Testis (tissue), 3 donors: ENCODE measurements around the gene ACER1. TPM values are rescaled to one million over a fixed set of nuclear protein-coding genes. Genes with fewer than 3 reads are reported as not detected.
A peak's percentile ranks its signal among the peaks of the same experiment; 100 is the strongest.

Experiments used
- DNase-seq: peaks from one replicate; pipeline ENCODE4 v3.0.0-alpha.2; 2019
- H3K27ac ChIP-seq, 2 donors: fragments of 200-600 bp; sonication (generic); one replicate each; pipeline ENCODE4 v1.5.1; 2019
- H3K27me3 ChIP-seq: fragments of 200-600 bp; sonication (generic); one replicate; pipeline ENCODE4 v1.5.1; 2019
- H3K36me3 ChIP-seq: fragments of 200-600 bp; sonication (generic); one replicate; pipeline ENCODE4 v1.5.1; 2017; ENCODE audit warnings: low read depth; ENCODE audit errors: missing control alignments
- H3K4me1 ChIP-seq: fragments of 200-600 bp; sonication (generic); one replicate; pipeline ENCODE4 v1.5.1; 2019
- H3K4me3 ChIP-seq, 2 donors: fragments of 200-600 bp; sonication (generic); one replicate each; pipeline ENCODE4 v1.5.1; 2017 to 2019
- H3K9me3 ChIP-seq: fragments of 200-600 bp; sonication (generic); one replicate; pipeline ENCODE4 v1.5.1; 2017
- POLR2A ChIP-seq: fragments of 450-650 bp; IDR thresholded peaks from one replicate; pipeline ENCODE4 v1.6.1; 2017; ENCODE audit warnings: antibody characterized with exemption, mild to moderate bottlenecking, moderate library complexity
- WGBS, 2 donors: methylation state at CpG; one replicate each; pipeline ENCODE4 v1.1.5; 2018; 5-methylcytosine and 5-hydroxymethylcytosine counted together
- intact Hi-C: fragments of 100-400 bp; cut with DNase I; formaldehyde crosslinking; loops from one replicate; pipeline ENCODE4 v1.15.1; 2023; ENCODE audit warnings: low total_unique reads
- polyA plus RNA-seq: library from polyadenylated mRNA; stranded (reverse); fragments of 350-450 nt; fragmentation: Illumina TruSeq; extraction: RNeasy Lipid Tissue Mini Kit (QIAGEN cat#74804); gene quantifications from one replicate; pipeline ENCODE4 v1.2.3, GENCODE V29; 2014; ENCODE audit warnings: low read depth, low replicate concordance; ENCODE audit not compliant: insufficient read depth
- total RNA-seq, 2 donors: library from RNA; depleted of rRNA; stranded (reverse); fragments of >200 nt; gene quantifications; one replicate each; pipeline ENCODE4 v1.2.3, GENCODE V29; 2016
- TF ChIP-seq, protein P1 (sequence below), 3 experiments: fragments of 450-650 bp in 2 of 3; fragments of 200-600 bp in 1 of 3; sonication (generic) in 1 of 3; IDR thresholded peaks; one replicate each; pipeline ENCODE4 v1.5.1; 2016 to 2019; ENCODE audit warnings: antibody characterized with exemption in 3 of 3, mild to moderate bottlenecking in 2 of 3, moderate library complexity in 1 of 3

The ACER1 gene
- total and polyA plus RNA-seq, 3 donors from 2014 or later: 0.39 to 1.0 (median 0.99) TPM

DNA sequence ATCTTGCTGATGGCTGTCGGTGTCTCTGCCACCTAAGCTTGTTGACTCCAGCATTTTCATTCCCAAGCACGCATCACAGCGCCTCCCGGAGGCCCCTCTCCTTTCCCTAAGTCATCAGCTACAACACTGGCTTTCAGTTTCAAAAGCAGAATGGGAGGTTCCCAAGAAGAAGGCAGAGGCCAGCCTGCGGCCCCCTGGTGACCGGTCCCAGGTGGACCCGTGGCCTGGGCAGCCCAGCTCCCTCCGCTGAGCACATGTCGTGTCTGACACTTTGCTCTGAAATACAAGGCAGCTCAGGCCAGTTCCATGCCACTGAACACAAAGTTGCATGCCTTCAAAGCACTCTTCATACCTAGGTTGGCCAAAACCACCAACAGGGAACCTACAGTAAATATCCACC is 62.2 kb downstream of the ACER1 start:
- Histone ChIP-seq H3K9me3 (no peaks in the 10 kb centered on the region), H3K4me1 (peaks cover 39% of the 10 kb centered on the region), H3K4me3 (no peak overlapping the region), H3K36me3 (no peaks in the 10 kb centered on the region), H3K27ac (peak overlapping the region in 1 of 2 donors; percentile 80), H3K27me3 (no peaks in the 10 kb centered on the region)
- 56 to 91% methylated on average over 4 to 9 of the region's 9 CpGs for WGBS, 2 donors
- DNase-seq: no peak
- intact Hi-C loops: no loop called here
- TF ChIP-seq, protein P1, sequence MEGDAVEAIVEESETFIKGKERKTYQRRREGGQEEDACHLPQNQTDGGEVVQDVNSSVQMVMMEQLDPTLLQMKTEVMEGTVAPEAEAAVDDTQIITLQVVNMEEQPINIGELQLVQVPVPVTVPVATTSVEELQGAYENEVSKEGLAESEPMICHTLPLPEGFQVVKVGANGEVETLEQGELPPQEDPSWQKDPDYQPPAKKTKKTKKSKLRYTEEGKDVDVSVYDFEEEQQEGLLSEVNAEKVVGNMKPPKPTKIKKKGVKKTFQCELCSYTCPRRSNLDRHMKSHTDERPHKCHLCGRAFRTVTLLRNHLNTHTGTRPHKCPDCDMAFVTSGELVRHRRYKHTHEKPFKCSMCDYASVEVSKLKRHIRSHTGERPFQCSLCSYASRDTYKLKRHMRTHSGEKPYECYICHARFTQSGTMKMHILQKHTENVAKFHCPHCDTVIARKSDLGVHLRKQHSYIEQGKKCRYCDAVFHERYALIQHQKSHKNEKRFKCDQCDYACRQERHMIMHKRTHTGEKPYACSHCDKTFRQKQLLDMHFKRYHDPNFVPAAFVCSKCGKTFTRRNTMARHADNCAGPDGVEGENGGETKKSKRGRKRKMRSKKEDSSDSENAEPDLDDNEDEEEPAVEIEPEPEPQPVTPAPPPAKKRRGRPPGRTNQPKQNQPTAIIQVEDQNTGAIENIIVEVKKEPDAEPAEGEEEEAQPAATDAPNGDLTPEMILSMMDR (IDR thresholded peaks at IDR 0.05): no peak
- TF ChIP-seq POLR2A: no peak

DNA sequence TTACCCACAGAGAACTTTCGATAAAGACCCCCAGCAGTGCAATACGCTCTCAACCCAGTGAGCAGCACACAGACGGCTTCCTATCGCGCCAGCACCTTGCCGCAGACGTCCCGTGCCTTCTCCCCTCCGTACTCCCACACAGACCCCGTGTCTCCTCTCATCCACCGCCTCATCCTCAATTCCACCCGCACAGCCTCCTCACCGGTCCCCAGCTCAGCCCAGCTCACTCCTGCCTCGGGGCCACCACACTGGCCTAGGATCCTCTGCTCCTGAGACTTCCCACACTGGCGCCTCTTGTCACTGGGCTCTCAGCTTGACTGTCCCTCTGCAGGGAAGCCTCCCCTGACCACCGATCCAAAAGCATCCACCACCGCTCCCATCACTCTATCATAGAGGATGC is 62.6 kb downstream of the ACER1 start:
- TF ChIP-seq, protein P1 (IDR thresholded peaks at IDR 0.05): no peak
- TF ChIP-seq POLR2A: no peak
- no peaks in the 10 kb centered on the region for H3K36me3 ChIP-seq
- no peak overlapping the region for H3K27ac ChIP-seq
- H3K4me1 ChIP-seq: peaks cover 39% of the 10 kb centered on the region
- WGBS, 2 donors: 90 to 91% methylated on average over 17 of the region's 17 CpGs
- no peaks in the 10 kb centered on the region for H3K9me3 ChIP-seq
- DNase-seq: no peak
- intact Hi-C loops: no loop called here
- no peak overlapping the region for H3K4me3 ChIP-seq
- H3K27me3 ChIP-seq: no peaks in the 10 kb centered on the region

DNA sequence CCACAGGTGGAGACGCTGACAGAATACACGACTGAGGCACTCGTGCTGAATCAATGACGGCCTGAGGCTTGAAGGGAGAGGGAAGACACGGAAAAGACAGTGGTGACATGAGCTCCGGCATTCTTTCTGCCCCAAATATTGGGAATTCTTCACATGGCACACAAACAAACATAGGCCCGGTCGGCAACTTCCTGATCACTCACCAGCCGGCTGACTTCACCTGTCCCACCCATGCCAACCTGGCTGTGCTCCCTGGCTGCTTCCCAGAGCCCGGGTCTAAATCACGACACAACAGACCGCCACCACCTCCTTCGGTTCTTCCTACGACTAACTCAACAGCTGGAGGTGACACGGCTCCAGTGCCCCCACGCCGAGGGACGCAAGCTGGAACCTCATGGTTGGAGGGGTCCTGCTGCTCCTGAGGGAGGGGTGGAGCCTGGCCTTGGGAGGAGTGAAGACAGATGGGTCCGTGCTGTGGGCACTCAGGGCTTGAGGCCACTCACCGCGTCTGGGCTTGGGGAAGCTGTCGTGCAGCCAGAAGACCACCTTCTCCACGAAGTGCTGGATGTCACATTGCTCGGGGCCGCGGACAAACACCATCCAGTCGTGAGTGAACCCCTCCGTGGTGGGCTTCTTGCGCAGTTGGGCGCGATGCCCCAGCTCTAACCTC is 63.2 kb downstream of the ACER1 start:
- Histone ChIP-seq H3K9me3 (no peaks in the 10 kb centered on the region), H3K36me3 (no peaks in the 10 kb centered on the region), H3K4me1 (peaks cover 39% of the 10 kb centered on the region), H3K4me3 (no peak overlapping the region), H3K27me3 (no peaks in the 10 kb centered on the region), H3K27ac (no peak overlapping the region)
- no peak for DNase-seq
- TF ChIP-seq, protein P1 (IDR thresholded peaks at IDR 0.05): no peak
- no peak for TF ChIP-seq POLR2A
- WGBS, 2 donors: 93 to 97% methylated on average over 26 to 31 of the region's 31 CpGs
- intact Hi-C loops: no loop called here

DNA sequence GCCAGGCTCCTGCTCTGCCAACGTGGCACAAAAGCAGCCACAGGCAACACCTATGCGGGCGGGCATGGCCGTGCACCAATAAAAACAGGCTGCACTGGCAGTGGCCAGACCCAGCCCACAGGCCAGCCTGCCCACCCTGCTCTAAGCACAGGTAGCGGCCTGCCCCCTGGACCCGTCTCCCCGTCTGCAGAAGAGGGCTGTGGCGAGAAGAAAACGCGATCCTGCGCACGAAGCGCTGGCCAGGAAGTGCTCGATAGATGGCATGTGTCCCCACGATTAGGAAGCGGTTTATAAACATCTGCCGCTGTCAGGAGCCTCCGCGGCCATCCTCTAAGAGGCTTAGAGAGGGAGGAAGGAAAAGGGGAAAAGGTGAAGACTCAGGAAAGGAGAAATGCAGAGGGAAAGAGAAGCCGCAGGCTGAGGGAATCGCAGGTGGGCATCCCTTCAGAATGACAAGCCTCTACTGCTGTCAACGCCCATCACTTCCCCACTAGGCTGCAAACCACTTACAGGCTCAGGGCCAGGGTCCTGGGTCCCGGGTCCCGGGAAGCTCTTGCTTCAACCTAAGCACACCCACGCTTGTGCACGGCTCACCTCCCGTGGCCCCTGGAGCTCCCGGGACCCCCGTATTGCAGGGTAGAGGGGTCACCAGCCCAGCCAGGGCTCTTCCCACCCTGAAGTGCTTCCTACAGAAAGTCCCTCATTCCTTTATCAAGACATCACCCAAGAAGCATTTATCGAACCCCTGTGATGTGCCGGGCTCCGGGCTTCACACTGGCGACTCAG is 64.1 kb downstream of the ACER1 start:
- intact Hi-C loops: no loop called here
- DNase-seq: no peak
- no peak overlapping the region for H3K27ac ChIP-seq
- TF ChIP-seq, protein P1 (IDR thresholded peaks at IDR 0.05): no peak
- TF ChIP-seq POLR2A: no peak
- no peaks in the 10 kb centered on the region for H3K36me3 ChIP-seq
- no peak overlapping the region for H3K4me3 ChIP-seq
- 91 to 93% methylated on average over 33 of the region's 33 CpGs for WGBS, 2 donors
- H3K27me3 ChIP-seq: no peaks in the 10 kb centered on the region
- H3K9me3 ChIP-seq: no peaks in the 10 kb centered on the region
- peaks cover 36% of the 10 kb centered on the region for H3K4me1 ChIP-seq
